Stimulated activated CD4-positive, alpha-beta T cell treated with anti-CD3 and anti-CD28 coated beads, Interleukin-2, amount 100 ng/mL, for 48 hours (primary cell): ENCODE data around the gene TTK.
"Not testable (repeated sequence)": the region's sequence is repeated elsewhere in the genome, so short reads cannot be mapped to it uniquely, and the experiment has no call there.

ENCODE experiments used
- DNase-seq, 2 donors: peaks; one replicate each; pipeline ENCODE4 v3.0.0-alpha.2; 2020

Gene TTK

DNA sequence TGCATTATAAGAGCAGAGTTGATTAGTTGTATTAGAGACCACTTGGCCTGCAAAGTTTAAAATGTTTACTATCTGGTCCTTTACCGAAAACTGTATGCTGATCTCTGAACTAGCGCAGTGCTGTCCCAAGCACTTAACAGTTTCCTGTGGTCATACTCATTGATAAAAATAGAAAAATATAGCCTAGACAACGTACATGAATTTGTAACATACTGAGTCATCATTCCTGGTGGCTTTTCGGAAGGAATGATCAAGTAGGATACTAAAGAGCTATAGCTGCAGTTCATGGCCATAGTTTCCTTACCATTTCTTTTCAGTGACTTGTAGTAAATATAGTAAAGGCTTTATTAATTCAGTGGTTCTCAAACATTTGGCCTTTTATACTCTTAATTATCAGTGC, 18.4 kb downstream of the TTK start:
- DNase-seq: no peak

DNA sequence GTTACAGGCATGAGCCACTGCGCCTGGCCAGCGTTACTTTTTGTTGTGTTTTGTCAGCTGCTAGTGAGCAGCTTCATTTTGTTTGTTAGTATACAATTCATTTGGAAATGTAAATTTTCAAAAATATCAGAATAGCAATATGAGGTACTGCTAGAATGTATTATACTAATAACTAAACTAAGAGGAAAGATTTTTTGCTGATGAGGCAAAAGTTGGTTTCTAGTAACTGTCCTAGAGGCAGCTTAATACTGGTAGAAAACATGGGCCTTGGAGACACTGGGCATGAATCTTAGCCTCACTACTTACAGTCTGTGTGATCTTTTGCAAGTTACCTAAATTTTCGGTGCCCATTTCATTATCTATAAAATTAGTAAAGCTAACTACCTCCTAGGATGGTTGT, 24.1 kb downstream of the TTK start:
- no peak for DNase-seq

DNA sequence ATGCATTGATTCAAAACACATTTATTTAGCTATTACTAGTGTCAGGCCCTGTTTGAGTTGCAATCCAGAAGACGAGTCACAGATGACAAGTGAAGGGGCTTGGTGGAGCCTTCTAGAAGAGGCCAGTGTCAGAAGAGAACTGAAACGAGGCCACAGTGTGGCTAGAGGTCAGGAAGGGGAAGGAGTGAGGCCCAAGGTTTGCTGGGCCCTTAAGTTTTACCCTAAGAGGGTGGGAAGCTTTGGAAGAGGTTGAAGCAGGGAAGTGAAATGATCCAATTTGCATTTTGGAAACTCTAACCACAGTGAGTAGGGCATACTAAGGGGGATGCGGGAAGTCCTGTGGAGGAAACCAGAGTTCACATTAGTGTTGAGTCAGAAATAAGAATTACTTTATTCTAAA, 25.0 kb downstream of the TTK start:
- DNase-seq: no peak

DNA sequence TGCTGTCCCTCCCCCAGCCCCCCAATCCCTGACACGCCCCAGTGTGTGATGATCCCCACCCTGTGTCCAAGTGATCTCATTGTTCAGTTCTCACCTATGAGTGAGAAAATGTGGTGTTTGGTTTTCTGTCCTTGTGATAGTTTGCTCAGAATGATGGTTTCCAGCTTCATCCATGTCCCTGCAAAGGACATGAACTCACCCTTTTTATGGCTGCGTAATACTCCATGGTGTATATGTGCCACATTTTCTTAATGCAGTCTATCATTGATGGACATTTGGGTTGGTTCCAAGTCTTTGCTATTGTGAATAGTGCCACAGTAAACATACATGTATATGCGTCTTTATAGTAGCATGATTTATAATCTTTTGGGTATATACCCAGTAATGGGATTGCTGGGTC, 43.8 kb downstream of the TTK start:
- DNase-seq: not testable (repeated sequence)

DNA sequence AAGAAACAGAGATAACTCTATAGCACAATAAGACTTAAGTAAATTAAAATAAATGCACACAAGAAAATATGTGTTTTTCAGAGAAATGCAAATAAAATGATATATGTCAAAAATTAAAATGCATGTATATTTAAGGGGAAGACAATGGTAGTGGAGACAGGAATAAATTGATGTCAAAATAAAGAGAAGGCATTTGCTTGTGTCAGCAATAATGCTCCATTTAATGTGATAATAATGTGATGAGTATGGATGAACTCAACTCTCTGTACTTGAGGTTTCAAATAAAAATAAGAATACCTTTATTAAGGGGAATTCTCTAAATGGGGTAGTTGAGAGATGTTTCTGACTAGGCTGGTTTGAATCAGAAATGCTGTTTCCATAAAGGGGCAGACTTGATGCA, 56.3 kb downstream of the TTK start:
- DNase-seq: no peak

DNA sequence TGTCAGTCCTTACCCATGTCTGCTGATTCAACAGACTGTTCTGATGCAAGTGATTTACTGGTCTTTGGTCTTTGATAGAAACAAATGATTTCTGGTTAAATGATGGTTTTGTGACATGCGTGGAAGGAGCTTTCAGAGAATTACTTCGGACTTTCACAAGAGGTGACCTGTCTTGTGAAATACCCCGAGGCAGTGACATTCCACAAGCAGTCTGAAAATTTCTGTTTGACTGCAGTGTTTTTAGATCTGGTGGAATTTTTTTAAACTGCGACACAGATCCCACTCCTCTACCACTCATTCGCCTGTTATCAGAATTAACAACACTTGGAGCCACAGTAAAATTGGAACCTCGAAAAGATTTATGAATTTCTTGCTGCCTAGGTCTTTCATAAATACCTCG, 63.7 kb downstream of the TTK start:
- DNase-seq: not testable (repeated sequence)

DNA sequence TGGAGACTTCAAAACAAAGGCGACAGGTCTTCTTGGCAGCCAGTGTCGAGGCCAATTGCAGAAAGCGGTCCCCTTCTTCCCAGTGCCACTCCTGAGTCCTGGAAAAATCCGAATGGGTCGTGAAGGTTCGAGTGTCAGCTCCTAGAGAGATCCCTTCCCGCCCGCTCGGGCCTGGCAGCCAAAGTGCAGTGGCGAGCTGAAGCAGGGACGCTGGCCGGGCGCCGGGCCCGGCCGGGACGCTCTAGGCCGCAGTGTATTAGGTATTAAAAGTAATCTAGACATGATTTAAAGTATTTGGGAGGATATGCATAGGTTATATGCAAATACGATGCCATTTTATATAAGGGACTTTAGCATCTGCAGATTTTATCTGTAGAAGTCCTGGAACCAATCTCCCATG, 66.0 kb downstream of the TTK start:
- not testable (repeated sequence) for DNase-seq

DNA sequence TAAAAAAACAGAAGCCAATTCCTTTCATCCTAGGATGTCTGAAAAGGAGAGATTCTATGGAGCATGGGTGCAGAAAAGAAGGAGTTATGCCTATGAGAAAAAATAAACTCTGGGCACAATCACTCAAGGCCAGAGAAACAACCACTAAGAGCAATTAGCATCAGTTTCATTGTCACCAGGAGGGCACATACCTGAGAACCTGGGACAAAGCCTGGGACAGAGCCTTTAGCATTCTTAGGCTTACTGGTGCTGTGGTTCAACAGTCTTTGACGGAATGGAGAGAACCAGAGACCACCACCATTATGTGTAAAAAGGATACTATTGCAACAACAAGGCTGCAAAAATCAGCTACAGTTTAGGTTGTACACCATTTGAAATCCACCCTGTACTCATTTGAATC, 72.6 kb downstream of the TTK start:
- DNase-seq: no peak

DNA sequence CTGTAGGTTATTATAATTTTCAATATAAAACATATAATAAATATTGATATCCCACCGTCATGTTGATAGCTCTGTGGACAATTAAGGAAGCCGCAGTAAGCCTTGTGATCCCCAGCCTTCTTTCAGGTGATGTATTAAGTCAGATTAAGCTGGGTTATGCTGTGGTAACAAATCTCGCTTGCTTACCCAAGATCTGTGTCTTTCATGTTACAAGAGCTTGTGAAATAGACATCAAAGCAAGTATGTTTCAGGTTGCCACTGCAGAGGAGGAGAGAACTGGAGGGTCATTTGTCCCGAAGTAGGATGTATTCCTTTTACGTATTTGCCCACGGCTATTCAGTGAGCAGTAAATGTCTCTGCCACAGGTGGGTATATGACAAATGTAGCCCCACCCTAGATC, 84.2 kb downstream of the TTK start:
- no peak for DNase-seq

DNA sequence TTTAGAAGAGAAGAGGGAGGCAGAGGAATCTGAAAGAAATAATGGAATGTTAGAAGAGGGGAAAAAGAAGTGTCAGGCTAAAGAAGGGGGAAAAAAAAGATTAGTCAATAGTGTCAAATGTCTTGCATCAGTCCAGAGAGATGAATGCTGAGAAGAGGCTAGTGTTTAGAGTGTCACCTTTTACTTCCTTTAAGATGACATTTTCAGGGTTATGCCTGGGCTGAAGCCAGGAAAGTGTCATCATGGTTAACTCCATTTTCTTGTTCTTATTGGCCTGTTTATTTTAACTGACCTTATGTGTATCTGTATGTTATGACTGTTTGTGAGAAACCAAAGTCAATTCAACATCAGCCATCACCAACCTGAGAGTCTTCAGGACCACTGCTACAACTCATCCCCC, 87.1 kb downstream of the TTK start:
- DNase-seq: no peak
